HCT116 (cell line): ENCODE results near the gene LCN6.
"Not testable (repeated sequence)": the region's sequence is repeated elsewhere in the genome, so short reads cannot be mapped to it uniquely, and the experiment has no call there.

Experiments used
- CEBPB ChIP-seq: IDR thresholded peaks from 2 replicates; pipeline ENCODE4 v1.6.1; 2012; ENCODE audit warnings: low read depth
- CTCF ChIP-seq, 3 experiments: fragments of 200-600 bp in 1 of 3; sonication (generic) in 1 of 3; IDR thresholded peaks in 2 of 3; conservative IDR thresholded peaks in 1 of 3; 2 replicates each; pipeline ENCODE4 v1.5.1; 2012 to 2017; ENCODE audit warnings: low read depth in 2 of 3, low read length in 2 of 3, antibody characterized with exemption in 1 of 3, borderline replicate concordance in 1 of 3, control low read depth in 1 of 3, mild to moderate bottlenecking in 1 of 3, mixed read lengths in 1 of 3, mixed run types in 1 of 3, moderate library complexity in 1 of 3; ENCODE audit not compliant: insufficient read depth in 1 of 3
- EGR1 ChIP-seq: IDR thresholded peaks from 2 replicates; pipeline ENCODE4 v1.6.1; 2012; ENCODE audit warnings: low read depth
- EZH2 ChIP-seq: fragments of 200-600 bp; sonication (generic); IDR thresholded peaks from 2 replicates; pipeline ENCODE4 v1.6.1; 2017; ENCODE audit warnings: antibody characterized with exemption, mixed run types
- MAX ChIP-seq: IDR thresholded peaks from 2 replicates; pipeline ENCODE4 v1.6.1; 2012
- POLR2A ChIP-seq: IDR thresholded peaks from 2 replicates; pipeline ENCODE4 v1.7.0; 2011; ENCODE audit warnings: borderline replicate concordance; ENCODE audit not compliant: insufficient read depth, insufficient read length; ENCODE audit errors: extremely low read depth
- POLR2AphosphoS5 ChIP-seq: IDR thresholded peaks from 2 replicates; pipeline ENCODE4 v1.6.1; 2011; ENCODE audit warnings: mild to moderate bottlenecking, low read depth, low read length, moderate library complexity
- REST ChIP-seq: IDR thresholded peaks from 2 replicates; pipeline ENCODE4 v1.6.1; 2012; ENCODE audit warnings: low read depth
- SIN3A ChIP-seq: IDR thresholded peaks from 2 replicates; pipeline ENCODE4 v1.6.1; 2012; ENCODE audit warnings: low read depth
- SRF ChIP-seq: IDR thresholded peaks from 2 replicates; pipeline ENCODE4 v1.6.1; 2012; ENCODE audit warnings: low read depth
- TCF7L2 ChIP-seq: IDR thresholded peaks from 2 replicates; pipeline ENCODE4 v1.7.0; 2011; ENCODE audit warnings: borderline replicate concordance, inconsistent platforms; ENCODE audit not compliant: insufficient read depth, insufficient read length; ENCODE audit errors: extremely low read depth

DNA sequence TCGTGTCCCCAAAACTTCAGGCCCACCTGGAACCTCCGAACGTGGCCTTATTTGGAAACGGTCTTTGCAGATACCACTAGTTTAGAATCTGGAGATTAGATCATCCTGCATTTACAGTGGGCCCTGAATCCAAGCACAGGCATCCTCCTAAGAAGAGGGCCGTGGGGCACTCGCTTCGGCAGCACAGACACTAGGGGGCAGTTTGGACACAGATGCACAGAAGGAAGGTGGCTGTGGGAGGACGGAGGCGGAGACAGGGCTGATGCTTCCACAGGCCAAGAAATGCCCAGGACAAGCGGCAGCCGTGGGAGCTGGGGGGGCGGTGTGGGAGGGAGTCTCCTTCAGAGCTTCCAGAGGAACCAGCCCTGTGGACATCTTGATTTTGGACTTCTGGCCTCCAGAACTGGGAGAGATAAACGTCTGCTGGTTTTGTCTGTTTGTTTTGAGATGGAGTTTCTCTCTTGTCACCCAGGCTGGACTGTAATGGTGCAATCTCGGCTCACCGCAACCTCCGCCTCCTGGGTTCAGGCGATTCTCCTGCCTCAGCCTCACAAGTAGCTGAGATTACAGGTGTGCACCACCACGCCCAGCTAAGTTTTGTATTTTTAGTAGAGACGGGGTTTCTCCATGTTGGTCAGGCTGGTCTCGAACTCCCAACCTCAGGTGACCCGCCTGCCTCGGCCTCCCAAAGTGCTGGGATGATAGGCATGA lies 12.7 kb upstream of the LCN6 start:
- TF ChIP-seq CTCF (IDR thresholded peaks at IDR 0.05 in 2 of 3, conservative IDR thresholded peaks at IDR 0.05 in 1 of 3; ENCODE audit: borderline replicate concordance in 1 of 3, insufficient read depth in 1 of 3, low read depth in 2 of 3, low read length in 2 of 3): peak; percentile 56 to 83 (median 67); a peak in 5 of 6 replicates
- TF ChIP-seq EZH2, MAX, POLR2AphosphoS5, REST, SIN3A, EGR1, POLR2A, CEBPB, SRF, TCF7L2: not testable (repeated sequence)
